K562 (cell line): Measurements from ENCODE around the gene GBF1. TPM values are rescaled to one million over a fixed set of nuclear protein-coding genes. Genes with fewer than 3 reads are reported as not detected.

Experiments used
- ATAC-seq: fragments of 200-7000 bp; cut with Tn5 transposase; 3 replicates; pipeline ENCODE4 v1.9.1; 2020; ENCODE audit warnings: moderate library complexity
- BruUV-seq: library from RNA; stranded (reverse); fragments of 400-500 nt; replicated peaks from 2 replicates; lab custom pipeline; 2021; lab: Mats Ljungman, UMichigan
- CTCF ChIA-PET: fragments of 300-600 bp; formaldehyde crosslinking; extraction: SDS; loops from one replicate; lab custom pipeline; 2021; ENCODE audit warnings: low intra/inter-chr PET ratio; lab: Yijun Ruan, JAX
- POLR2A ChIA-PET: fragments of 300-600, 350-650 bp; sonication (Branson Sonifier 250); formaldehyde crosslinking; extraction: SDS; loops from one replicate; lab custom pipeline; 2021; ENCODE audit warnings: antibody characterized with exemption, inconsistent platforms; lab: Yijun Ruan, JAX
- DNase-seq, 4 experiments: peaks; one replicate each; pipeline versions ENCODE4 v3.0.0 to v3.0.0-alpha.2; 2011 to 2018; ENCODE audit warnings: low spot score in 3 of 4, mixed read lengths in 3 of 4; ENCODE audit errors: extremely low read depth in 1 of 4
- FAIRE-seq: peaks from 2 replicates; lab custom pipeline; 2011; peaks lifted over from hg19 to GRCh38; lab: Jason Lieb, UNC
- H2AFZ ChIP-seq: 2 replicates; pipeline ENCODE4 v1.6.0; 2011; ENCODE audit warnings: low read depth, low read length, control low read depth, inconsistent platforms
- H3K27ac ChIP-seq: fragments of 200-600 bp; 3 replicates; pipeline ENCODE4 v1.8.0; 2011; ENCODE audit warnings: low read depth, mild to moderate bottlenecking, control low read depth, inconsistent platforms, low read length, moderate library complexity, mixed read lengths; ENCODE audit errors: extremely low read depth
- H3K27me3 ChIP-seq, 2 experiments: fragments of 300-600 bp in 1 of 2; 2 replicates in 1 of 2; 3 replicates in 1 of 2; pipeline versions ENCODE4 v1.6.0 to v1.8.0; 2011; ENCODE audit warnings: inconsistent platforms in 2 of 2, low read length in 2 of 2, mild to moderate bottlenecking in 1 of 2, mixed read lengths in 1 of 2, moderate library complexity in 1 of 2; ENCODE audit not compliant: control insufficient read depth in 2 of 2, insufficient read depth in 2 of 2
- H3K36me3 ChIP-seq: fragments of 300-600 bp; 3 replicates; pipeline ENCODE4 v1.8.0; 2011; ENCODE audit warnings: mild to moderate bottlenecking, low read length, inconsistent platforms; ENCODE audit not compliant: control insufficient read depth, insufficient read depth
- H3K4me1 ChIP-seq, 2 experiments: fragments of 200-600 bp in 1 of 2; replicated peaks in 1 of 2; 2 replicates in 1 of 2; 3 replicates in 1 of 2; pipeline versions ENCODE4 v1.5.1 to v1.8.0; 2011; ENCODE audit warnings: inconsistent platforms in 2 of 2, low read length in 2 of 2, mild to moderate bottlenecking in 1 of 2, mixed read lengths in 1 of 2, moderate library complexity in 1 of 2; ENCODE audit not compliant: control insufficient read depth in 2 of 2, insufficient read depth in 2 of 2
- H3K4me2 ChIP-seq: 2 replicates; pipeline ENCODE4 v1.6.1; 2011; ENCODE audit warnings: low read length, control low read depth, inconsistent platforms, mixed read lengths; ENCODE audit not compliant: insufficient read depth
- H3K4me3 ChIP-seq: fragments of 200-600 bp; sonication (generic), shearing (Covaris generic); 2 replicates; pipeline ENCODE4 v1.5.1; 2016; ENCODE audit warnings: control low read depth, inconsistent platforms
- H3K79me2 ChIP-seq: fragments of 200-600 bp; 3 replicates; pipeline ENCODE4 v1.8.0; 2011; ENCODE audit warnings: low read length, inconsistent platforms; ENCODE audit not compliant: control insufficient read depth, insufficient read depth
- H3K9ac ChIP-seq, 2 experiments: 2 replicates each; pipeline versions ENCODE4 v1.6.0 to v1.6.1; 2011; ENCODE audit warnings: low read depth in 2 of 2, low read length in 2 of 2, control low read depth in 1 of 2, inconsistent platforms in 1 of 2, mild to moderate bottlenecking in 1 of 2, mixed read lengths in 1 of 2; ENCODE audit not compliant: insufficient read depth in 1 of 2
- H3K9me1 ChIP-seq: one replicate; pipeline ENCODE4 v1.6.0; 2011; ENCODE audit warnings: inconsistent platforms, mild to moderate bottlenecking, low read length, moderate library complexity; ENCODE audit not compliant: control insufficient read depth, insufficient read depth
- H3K9me3 ChIP-seq: replicated peaks from 2 replicates; pipeline ENCODE4 v1.5.1; 2011; ENCODE audit warnings: low read depth, low read length, inconsistent platforms; ENCODE audit not compliant: control insufficient read depth, insufficient read depth
- H4K20me1 ChIP-seq: replicated peaks from 2 replicates; pipeline ENCODE4 v1.6.1; 2011; ENCODE audit warnings: low read length, inconsistent platforms, mixed read lengths; ENCODE audit not compliant: control insufficient read depth, insufficient read depth
- NFXL1 ChIP-seq: fragments of 450-650 bp; formaldehyde crosslinking; IDR thresholded peaks from 2 replicates; pipeline ENCODE4 v1.4.0; 2021; ENCODE audit warnings: mild to moderate bottlenecking
- NUFIP1 ChIP-seq: fragments of 450-650 bp; IDR thresholded peaks from 2 replicates; pipeline ENCODE4 v1.6.1; 2018; ENCODE audit not compliant: partially characterized antibody
- SNIP1 ChIP-seq: fragments of 450-650 bp; IDR thresholded peaks from 2 replicates; pipeline ENCODE4 v1.7.1; 2017; ENCODE audit warnings: low read depth, mild to moderate bottlenecking
- SP2 ChIP-seq: IDR thresholded peaks from 2 replicates; pipeline ENCODE4 v1.6.1; 2011; ENCODE audit warnings: mild to moderate bottlenecking, low read depth, low read length, moderate library complexity; ENCODE audit not compliant: poor library complexity, severe bottlenecking; ENCODE audit errors: extremely low read depth
- THRA ChIP-seq: fragments of 450-650 bp; IDR thresholded peaks from 2 replicates; pipeline ENCODE4 v1.6.1; 2017; ENCODE audit warnings: mild to moderate bottlenecking, moderate library complexity
- ZFPM2 ChIP-seq: fragments of 250-450 bp; sonication (Bioruptor Pico); IDR thresholded peaks from 2 replicates; pipeline ENCODE4 v1.5.1; 2022; ENCODE audit warnings: mild to moderate bottlenecking
- ZNF707 ChIP-seq: fragments of 250-450 bp; sonication (Bioruptor Pico); conservative IDR thresholded peaks from 2 replicates; pipeline ENCODE4 v1.8.0; 2022; ENCODE audit warnings: inconsistent platforms, mild to moderate bottlenecking, moderate library complexity
- whole genome bisulfite sequencing: fragments of 100-300 bp; shearing (Covaris generic); methylation state at CpG from one replicate; pipeline ENCODE4 v1.1.6; 2016; ENCODE audit warnings: low coverage, mixed read lengths; ENCODE audit not compliant: insufficient coverage; ENCODE audit errors: missing lambda C conversion rate; 5-methylcytosine and 5-hydroxymethylcytosine counted together
- in situ Hi-C: fragments of 300-500 bp; cut with MboI; formaldehyde crosslinking; loops from 4 replicates; pipeline ENCODE4 v1.15.0; 2018; ENCODE audit warnings: inconsistent platforms, mixed read lengths
- intact Hi-C: fragments of 100-400 bp; cut with micrococcal nuclease; formaldehyde crosslinking; loops from 2 replicates; pipeline ENCODE4 v1.14.2; 2022
- polyA plus RNA-seq, 8 experiments: library from polyadenylated mRNA; depleted of rRNA in 4 of 8; stranded (reverse) in 5 of 8; unstranded in 3 of 8; fragments of >200 nt; fragmentation: Nextera tagmentation in 2 of 8; fragmentation: Illumina TruSeq in 1 of 8; extraction: Ambion mirVana in 2 of 8; extraction: Trizol in 1 of 8; gene quantifications; 2 replicates each; pipeline versions ENCODE4 v1.2.1 to v1.2.3, GENCODE V29; 2011 to 2014; ENCODE audit warnings: inconsistent platforms in 1 of 8, missing spikeins in 1 of 8
- total RNA-seq, 7 experiments: library from RNA; depleted of rRNA in 6 of 7; stranded (reverse); fragments of >200 nt in 6 of 7; fragmentation: Illumina TruSeq in 2 of 7; extraction: Trizol in 2 of 7; gene quantifications; 2 replicates each; pipeline versions ENCODE4 v1.2.1 to v1.2.3, GENCODE V29; 2011 to 2021; ENCODE audit warnings: low replicate concordance in 1 of 7

The GBF1 gene
- total and polyA plus RNA-seq, 9 of the 15 experiments (the other 6 are each of a cell fraction or from before 2014, with no cell fraction given) = 0.69 to 28.0 (median 10.3) TPM

- no peak for TF ChIP-seq ZNF707 (CRISPR knock-in tag)
- TF ChIP-seq SP2 = no peak
- no peak for TF ChIP-seq ZFPM2 (CRISPR knock-in tag)
- no peak for TF ChIP-seq NUFIP1
- no peak for TF ChIP-seq NFXL1 (CRISPR knock-in tag)
- TF ChIP-seq SNIP1 = no peak
Observed at GRCh38 chr10:102302611-102303010, 57.3 kb downstream of the GBF1 start (continued).

GRCh38 chr10:102306006-102306405 lies 60.7 kb downstream of the GBF1 start:
- in situ Hi-C loops = no loop called here
- H2AFZ ChIP-seq = no peak overlapping the region
- no peak overlapping the region for H3K27ac ChIP-seq
- WGBS = 100% methylated on average over 1 of the region's 1 CpG
- H3K9me3 ChIP-seq = no peaks in the 10 kb centered on the region
- ChIA-PET CTCF (no interaction called here), POLR2A (interaction anchor here (0.8 kb wide), 1 partner anchor 13 kb away, joined by 3 read pairs; no protein-coding TSS in a partner anchor)
- H3K4me3 ChIP-seq = no peak overlapping the region
- intact Hi-C loops = no loop called here
- H3K4me2 ChIP-seq = no peak overlapping the region
- H3K36me3 ChIP-seq = no peaks in the 10 kb centered on the region
- no peaks in the 10 kb centered on the region for H3K27me3 ChIP-seq
- ATAC-seq (no peak), DNase-seq (no peak), FAIRE-seq (no peak)
- no peaks in the 10 kb centered on the region for H3K9me1 ChIP-seq
- no peaks in the 10 kb centered on the region; a peak in 2 of 5 replicates for H3K4me1 ChIP-seq
- H3K9ac ChIP-seq = no peak overlapping the region
- H3K79me2 ChIP-seq = peaks cover 20% of the 10 kb centered on the region; the same call in 2 of the 3 replicates
- no TSS peak for BruUV-seq
- H4K20me1 ChIP-seq = peaks cover 16% of the 10 kb centered on the region
- TF ChIP-seq THRA = no peak
